NB4 (cell line): ENCODE measurements around the gene RASA3.

ENCODE experiments used
- DNase-seq: peaks from one replicate; pipeline ENCODE4 v3.0.0; 2010; ENCODE audit warnings: low read depth
- H3K4me3 ChIP-seq: one replicate; pipeline ENCODE4 v1.5.1; 2011; ENCODE audit warnings: mild to moderate bottlenecking, low read depth, low read length, moderate library complexity
- MYC ChIP-seq: IDR thresholded peaks from 2 replicates; pipeline ENCODE4 v1.6.1; 2011; ENCODE audit warnings: low read depth, low read length
- POLR2A ChIP-seq: IDR thresholded peaks from 2 replicates; pipeline ENCODE4 v1.6.1; 2011; ENCODE audit warnings: mild to moderate bottlenecking; ENCODE audit not compliant: insufficient read length; ENCODE audit errors: extremely low read depth

RASA3 gene

GRCh38 chr13:113928685-113929627, 203.5 kb downstream of the RASA3 start:
- no peak overlapping the region for H3K4me3 ChIP-seq
- no peak for DNase-seq
- no peak for TF ChIP-seq POLR2A
- TF ChIP-seq MYC: no peak
